HG03139 (cell line): ENCODE results near the gene KRT1.

Source experiments
- ATAC-seq: cut with Tn5 transposase; IDR thresholded peaks from one replicate; pipeline ENCODE4 v1.9.1; 2021; ENCODE audit not compliant: unreplicated experiment

The KRT1 gene

GRCh38 chr12:52699373-52699772 lies 19.2 kb upstream of the KRT1 start:
- ATAC-seq, result no peak

- no peak for ATAC-seq
These were observed 18.6 kb upstream of the KRT1 start for GRCh38 chr12:52698651-52699340.

- no peak for ATAC-seq
These were observed 16.9 kb upstream of the KRT1 start for GRCh38 chr12:52697058-52697582.

GRCh38 chr12:52696588-52696987 lies 16.4 kb upstream of the KRT1 start:
- no peak for ATAC-seq

- no peak for ATAC-seq
These were observed 14.8 kb upstream of the KRT1 start for GRCh38 chr12:52695039-52695438.

GRCh38 chr12:52694151-52694550 lies 13.9 kb upstream of the KRT1 start:
- ATAC-seq, result no peak

- no peak for ATAC-seq
These were observed 13.1 kb upstream of the KRT1 start for GRCh38 chr12:52693261-52693660.

GRCh38 chr12:52692254-52692653 lies 12.0 kb upstream of the KRT1 start:
- no peak for ATAC-seq

- no peak for ATAC-seq
These were observed 11.6 kb upstream of the KRT1 start for GRCh38 chr12:52691841-52692150.

- ATAC-seq, result no peak
These were observed 11.1 kb upstream of the KRT1 start for GRCh38 chr12:52691076-52691840.

- ATAC-seq, result no peak
These were observed 10.3 kb upstream of the KRT1 start for GRCh38 chr12:52690351-52691075.

GRCh38 chr12:52689936-52690335 lies 9.7 kb upstream of the KRT1 start:
- no peak for ATAC-seq

GRCh38 chr12:52689239-52689638 lies 9.0 kb upstream of the KRT1 start:
- no peak for ATAC-seq

- no peak for ATAC-seq
These were observed 8.3 kb upstream of the KRT1 start for GRCh38 chr12:52688481-52688880.

GRCh38 chr12:52687497-52688385 lies 7.5 kb upstream of the KRT1 start:
- no peak for ATAC-seq

GRCh38 chr12:52686756-52687487 lies 6.7 kb upstream of the KRT1 start:
- ATAC-seq, result no peak

- ATAC-seq, result no peak
These were observed 5.9 kb upstream of the KRT1 start for GRCh38 chr12:52686063-52686462.

GRCh38 chr12:52685406-52685890 lies 5.2 kb upstream of the KRT1 start:
- ATAC-seq, result no peak

GRCh38 chr12:52684431-52684830 lies 4.2 kb upstream of the KRT1 start:
- no peak for ATAC-seq
